ENCODE measurements around the gene CHST9. TPM values are rescaled to one million over a fixed set of nuclear protein-coding genes. Genes with fewer than 3 reads are reported as not detected.

Gene CHST9
- total and polyA plus RNA-seq, 2 experiments from 2014 or later = 15.5 to 16.8 TPM

DNA sequence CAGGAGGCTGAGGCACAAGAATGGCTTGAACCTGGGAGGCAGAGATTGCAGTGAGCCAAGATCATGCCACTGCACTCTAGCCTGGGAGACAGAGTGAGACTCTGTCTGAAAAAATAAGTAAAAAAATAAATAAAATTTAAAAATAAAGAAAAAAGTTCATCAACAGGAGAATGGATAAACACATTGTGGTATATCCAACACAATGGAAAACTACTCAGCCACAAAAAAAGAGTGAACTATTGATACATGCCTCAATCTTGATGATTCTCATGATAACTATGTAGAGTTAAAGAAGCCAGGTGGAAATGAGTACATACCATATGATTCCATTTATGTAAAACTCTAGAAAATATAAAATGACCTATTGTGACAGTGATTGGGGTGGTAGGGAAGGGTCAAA, 195.3 kb downstream of the CHST9 start (continued):
- TF ChIP-seq ZNF331 (CRISPR knock-in tag; IDR thresholded peaks at IDR 0.05; ENCODE audit: low read depth) = no peak
- no peak for TF ChIP-seq NANOG (IDR thresholded peaks at IDR 0.05; ENCODE audit: borderline replicate concordance)
- no peak for TF ChIP-seq JUNB (IDR thresholded peaks at IDR 0.05; ENCODE audit: unreplicated experiment)
- TF ChIP-seq ETS1 (IDR thresholded peaks at IDR 0.05) = no peak
- TF ChIP-seq POLR2AphosphoS5 (IDR thresholded peaks at IDR 0.05; ENCODE audit: low read depth) = no peak
- no peak for TF ChIP-seq STAT1 (IDR thresholded peaks at IDR 0.05; ENCODE audit: unreplicated experiment)
- TF ChIP-seq EZH2phosphoT487 (IDR thresholded peaks at IDR 0.05; ENCODE audit: unreplicated experiment) = no peak
- TF ChIP-seq, protein P1, sequence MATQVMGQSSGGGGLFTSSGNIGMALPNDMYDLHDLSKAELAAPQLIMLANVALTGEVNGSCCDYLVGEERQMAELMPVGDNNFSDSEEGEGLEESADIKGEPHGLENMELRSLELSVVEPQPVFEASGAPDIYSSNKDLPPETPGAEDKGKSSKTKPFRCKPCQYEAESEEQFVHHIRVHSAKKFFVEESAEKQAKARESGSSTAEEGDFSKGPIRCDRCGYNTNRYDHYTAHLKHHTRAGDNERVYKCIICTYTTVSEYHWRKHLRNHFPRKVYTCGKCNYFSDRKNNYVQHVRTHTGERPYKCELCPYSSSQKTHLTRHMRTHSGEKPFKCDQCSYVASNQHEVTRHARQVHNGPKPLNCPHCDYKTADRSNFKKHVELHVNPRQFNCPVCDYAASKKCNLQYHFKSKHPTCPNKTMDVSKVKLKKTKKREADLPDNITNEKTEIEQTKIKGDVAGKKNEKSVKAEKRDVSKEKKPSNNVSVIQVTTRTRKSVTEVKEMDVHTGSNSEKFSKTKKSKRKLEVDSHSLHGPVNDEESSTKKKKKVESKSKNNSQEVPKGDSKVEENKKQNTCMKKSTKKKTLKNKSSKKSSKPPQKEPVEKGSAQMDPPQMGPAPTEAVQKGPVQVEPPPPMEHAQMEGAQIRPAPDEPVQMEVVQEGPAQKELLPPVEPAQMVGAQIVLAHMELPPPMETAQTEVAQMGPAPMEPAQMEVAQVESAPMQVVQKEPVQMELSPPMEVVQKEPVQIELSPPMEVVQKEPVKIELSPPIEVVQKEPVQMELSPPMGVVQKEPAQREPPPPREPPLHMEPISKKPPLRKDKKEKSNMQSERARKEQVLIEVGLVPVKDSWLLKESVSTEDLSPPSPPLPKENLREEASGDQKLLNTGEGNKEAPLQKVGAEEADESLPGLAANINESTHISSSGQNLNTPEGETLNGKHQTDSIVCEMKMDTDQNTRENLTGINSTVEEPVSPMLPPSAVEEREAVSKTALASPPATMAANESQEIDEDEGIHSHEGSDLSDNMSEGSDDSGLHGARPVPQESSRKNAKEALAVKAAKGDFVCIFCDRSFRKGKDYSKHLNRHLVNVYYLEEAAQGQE (IDR thresholded peaks at IDR 0.05; ENCODE audit: unreplicated experiment) = no peak
- TF ChIP-seq EZH2 (IDR thresholded peaks at IDR 0.05; ENCODE audit: low read depth, unreplicated experiment) = no peak

DNA sequence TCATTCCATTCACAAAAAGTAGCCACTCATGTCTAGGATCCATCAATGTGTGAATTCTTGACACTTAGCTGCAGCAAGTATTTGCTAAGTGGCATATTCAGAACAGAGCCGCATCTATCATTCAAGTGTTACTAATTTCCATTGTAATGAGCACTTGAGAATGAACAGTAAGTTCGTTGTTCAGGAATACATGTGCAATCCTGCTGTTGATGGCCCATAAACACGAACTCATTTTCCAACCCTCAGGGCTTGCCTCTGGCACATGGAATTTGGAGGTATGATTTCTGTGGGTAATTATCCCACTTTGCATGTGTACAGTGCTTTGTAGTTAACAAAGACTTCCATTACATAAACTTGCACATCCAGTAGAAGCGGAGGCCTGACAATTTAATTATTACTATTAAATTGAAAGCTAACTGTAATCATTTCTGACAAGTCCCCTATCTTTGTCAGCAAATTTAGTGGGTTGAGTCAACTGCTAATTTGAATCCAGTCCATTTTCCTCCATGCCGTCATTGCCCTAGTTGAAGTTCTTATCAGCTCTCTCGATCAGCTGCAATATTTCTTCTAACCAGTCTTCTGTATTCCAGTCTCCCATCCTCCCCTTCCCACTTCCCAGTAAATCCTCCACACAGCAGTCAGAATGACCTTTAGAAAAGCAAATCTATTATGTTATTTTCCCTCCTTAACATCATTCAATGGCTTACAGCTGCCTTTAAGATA, 203.6 kb downstream of the CHST9 start:
- DNase-seq (ENCODE audit: low spot score) (no peak), ATAC-seq (no peak)
- H2AFZ ChIP-seq = no peak overlapping the region
- H3K4me1 ChIP-seq (ENCODE audit: insufficient read depth) = no peaks in the 10 kb centered on the region
- H3K4me3 ChIP-seq = no peak overlapping the region
- no peak overlapping the region for H3K4me3 Mint-ChIP-seq
- no peaks in the 10 kb centered on the region for H3K27me3 Mint-ChIP-seq (ENCODE audit: insufficient read depth, low read depth, poor library complexity)
- 0 out of 2 replicates have a peak, but pooled peaks cover 4% of the 10 kb centered on the region for H3K9me2 ChIP-seq (ENCODE audit: insufficient read depth)
- no peaks in the 10 kb centered on the region for H3F3A ChIP-seq (replicated peaks; ENCODE audit: low read depth)
- H3K4me1 Mint-ChIP-seq = peaks cover 3% of the 10 kb centered on the region; the same call in 2 of the 3 replicates
- no peaks in the 10 kb centered on the region for H3K27me3 ChIP-seq (ENCODE audit: insufficient read depth)
- H3K36me3 ChIP-seq (ENCODE audit: insufficient read depth) = no peaks in the 10 kb centered on the region
- no peaks in the 10 kb centered on the region for H3K36me3 Mint-ChIP-seq (ENCODE audit: low read depth)
- H3K27ac ChIP-seq (ENCODE audit: low read depth) = no peak overlapping the region
- H4K20me1 ChIP-seq (replicated peaks; ENCODE audit: insufficient read depth) = no peaks in the 10 kb centered on the region
- no peak overlapping the region for H3K4me2 ChIP-seq
- no peak overlapping the region for H3K27ac Mint-ChIP-seq
- H3K9me3 Mint-ChIP-seq = no peaks in the 10 kb centered on the region
- H3K79me2 ChIP-seq (replicated peaks; ENCODE audit: insufficient read depth) = no peaks in the 10 kb centered on the region
- no peak for TF ChIP-seq CREB1 (CRISPR knock-in tag; IDR thresholded peaks at IDR 0.05; ENCODE audit: low read depth)
- no peak for TF ChIP-seq ZNF114 (CRISPR knock-in tag; IDR thresholded peaks at IDR 0.05)
- no peak for TF ChIP-seq NANOG (IDR thresholded peaks at IDR 0.05; ENCODE audit: borderline replicate concordance)
- no peak for TF ChIP-seq EZH2 (IDR thresholded peaks at IDR 0.05; ENCODE audit: low read depth, unreplicated experiment)
- no peak for TF ChIP-seq ETS1 (IDR thresholded peaks at IDR 0.05)
- no peak for TF ChIP-seq STAT1 (IDR thresholded peaks at IDR 0.05; ENCODE audit: unreplicated experiment)
- no peak for TF ChIP-seq POLR2AphosphoS5 (IDR thresholded peaks at IDR 0.05; ENCODE audit: low read depth)
- no peak for TF ChIP-seq ZNF462 (CRISPR knock-in tag; IDR thresholded peaks at IDR 0.05)
- no peak for TF ChIP-seq ZNF331 (CRISPR knock-in tag; IDR thresholded peaks at IDR 0.05; ENCODE audit: low read depth)
- TF ChIP-seq EZH2phosphoT487 (IDR thresholded peaks at IDR 0.05; ENCODE audit: unreplicated experiment) = no peak
